ENCODE data around the gene GLT1D1. TPM values are rescaled to one million over a fixed set of nuclear protein-coding genes. Genes with fewer than 3 reads are reported as not detected.
A peak's percentile ranks its signal among the peaks of the same experiment; 100 is the strongest.
"Not testable (repeated sequence)": the region's sequence is repeated elsewhere in the genome, so short reads cannot be mapped to it uniquely, and the experiment has no call there.

The GLT1D1 gene
- 0.44 TPM for total RNA-seq (ENCODE audit: unreplicated experiment)
- long read RNA-seq: 0 reads

DNA sequence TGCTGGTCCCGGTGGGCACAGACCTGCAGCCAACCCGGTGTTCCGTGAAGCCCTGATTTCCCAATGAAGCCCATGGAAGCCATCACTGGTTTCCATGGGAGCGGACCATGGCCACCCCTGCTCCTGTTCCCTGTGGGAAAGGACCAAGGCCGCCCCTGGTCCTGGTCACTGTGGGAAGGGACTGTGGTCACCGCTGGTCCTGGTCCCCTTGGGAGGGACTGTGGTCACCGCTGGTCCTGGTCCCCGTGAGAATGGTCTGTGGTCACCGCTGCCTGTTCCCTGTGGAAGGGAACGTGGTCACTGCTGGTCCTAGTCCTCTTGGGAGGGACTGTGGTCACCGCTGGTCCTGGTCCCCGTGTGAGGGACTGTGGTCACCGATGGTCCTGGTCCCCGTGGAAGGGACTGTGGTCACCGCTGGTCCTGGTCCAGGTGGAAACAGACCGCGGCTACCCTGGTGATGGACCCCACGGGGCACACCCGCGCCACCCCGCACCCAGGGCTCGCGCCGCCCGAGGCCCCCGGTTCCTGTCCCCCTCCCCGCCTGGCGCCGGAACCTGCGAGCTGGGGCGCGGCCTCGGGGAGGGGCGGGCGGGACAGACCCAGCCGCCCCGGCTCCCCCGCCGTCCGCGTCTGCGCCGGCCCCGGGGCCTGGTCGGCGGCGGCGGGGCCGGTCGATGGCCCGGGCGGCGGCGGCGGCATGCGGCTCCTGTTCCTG, at the start of gene GLT1D1:
GLT1D1 (plus strand) TSS at position 594 of the 715 bp plus-strand sequence; CDS start at position 698, 104 bp downstream.
- H3K4me3 Mint-ChIP-seq (ENCODE audit: unreplicated experiment): peak within 1 kb of the TSS; percentile 80
- no peaks in the 10 kb centered on the region for H3K9me3 Mint-ChIP-seq (ENCODE audit: unreplicated experiment)
- peaks cover 13% of the 10 kb centered on the region for H3K27me3 Mint-ChIP-seq (ENCODE audit: unreplicated experiment)
- TF ChIP-seq, protein P1, sequence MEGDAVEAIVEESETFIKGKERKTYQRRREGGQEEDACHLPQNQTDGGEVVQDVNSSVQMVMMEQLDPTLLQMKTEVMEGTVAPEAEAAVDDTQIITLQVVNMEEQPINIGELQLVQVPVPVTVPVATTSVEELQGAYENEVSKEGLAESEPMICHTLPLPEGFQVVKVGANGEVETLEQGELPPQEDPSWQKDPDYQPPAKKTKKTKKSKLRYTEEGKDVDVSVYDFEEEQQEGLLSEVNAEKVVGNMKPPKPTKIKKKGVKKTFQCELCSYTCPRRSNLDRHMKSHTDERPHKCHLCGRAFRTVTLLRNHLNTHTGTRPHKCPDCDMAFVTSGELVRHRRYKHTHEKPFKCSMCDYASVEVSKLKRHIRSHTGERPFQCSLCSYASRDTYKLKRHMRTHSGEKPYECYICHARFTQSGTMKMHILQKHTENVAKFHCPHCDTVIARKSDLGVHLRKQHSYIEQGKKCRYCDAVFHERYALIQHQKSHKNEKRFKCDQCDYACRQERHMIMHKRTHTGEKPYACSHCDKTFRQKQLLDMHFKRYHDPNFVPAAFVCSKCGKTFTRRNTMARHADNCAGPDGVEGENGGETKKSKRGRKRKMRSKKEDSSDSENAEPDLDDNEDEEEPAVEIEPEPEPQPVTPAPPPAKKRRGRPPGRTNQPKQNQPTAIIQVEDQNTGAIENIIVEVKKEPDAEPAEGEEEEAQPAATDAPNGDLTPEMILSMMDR (IDR thresholded peaks at IDR 0.05; ENCODE audit: unreplicated experiment): no peak
- H3K4me1 Mint-ChIP-seq (ENCODE audit: unreplicated experiment): no peaks in the 10 kb centered on the region
- DNase-seq (ENCODE audit: low spot score): no peak
- no peak within 1 kb of the TSS for H3K27ac Mint-ChIP-seq (ENCODE audit: unreplicated experiment)
- no peaks in the 10 kb centered on the region for H3K36me3 Mint-ChIP-seq (ENCODE audit: low read depth, unreplicated experiment)

GRCh38 chr12:128803788-128804187, 49.5 kb upstream of the GLT1D1 start:
- peaks cover 12% of the 10 kb centered on the region for H3K9me3 Mint-ChIP-seq (ENCODE audit: unreplicated experiment)
- TF ChIP-seq, protein P1 (IDR thresholded peaks at IDR 0.05; ENCODE audit: unreplicated experiment): no peak
- peaks cover 2% of the 10 kb centered on the region for H3K27me3 Mint-ChIP-seq (ENCODE audit: unreplicated experiment)
- H3K4me3 Mint-ChIP-seq (ENCODE audit: unreplicated experiment): no peak overlapping the region
- H3K27ac Mint-ChIP-seq (ENCODE audit: unreplicated experiment): no peak overlapping the region
- H3K4me1 Mint-ChIP-seq (ENCODE audit: unreplicated experiment): no peaks in the 10 kb centered on the region
- peaks cover 19% of the 10 kb centered on the region for H3K36me3 Mint-ChIP-seq (ENCODE audit: low read depth, unreplicated experiment)
- DNase-seq (ENCODE audit: low spot score): no peak

- Mint-ChIP-seq H3K4me1 (ENCODE audit: unreplicated experiment) (no peaks in the 10 kb centered on the region), H3K36me3 (ENCODE audit: low read depth, unreplicated experiment) (peaks cover 19% of the 10 kb centered on the region), H3K4me3 (ENCODE audit: unreplicated experiment) (no peak overlapping the region), H3K27me3 (ENCODE audit: unreplicated experiment) (peaks cover 2% of the 10 kb centered on the region), H3K9me3 (ENCODE audit: unreplicated experiment) (peaks cover 12% of the 10 kb centered on the region), H3K27ac (ENCODE audit: unreplicated experiment) (no peak overlapping the region)
- TF ChIP-seq, protein P1 (IDR thresholded peaks at IDR 0.05; ENCODE audit: unreplicated experiment): no peak
- DNase-seq (ENCODE audit: low spot score): no peak
Observed at GRCh38 chr12:128804762-128805161, 48.5 kb upstream of the GLT1D1 start.

GRCh38 chr12:128805406-128805805, 47.9 kb upstream of the GLT1D1 start:
- not testable (repeated sequence) for H3K4me1 Mint-ChIP-seq (ENCODE audit: unreplicated experiment); H3K4me3 Mint-ChIP-seq (ENCODE audit: unreplicated experiment)
- H3K36me3 Mint-ChIP-seq (ENCODE audit: low read depth, unreplicated experiment): peaks cover 13% of the 10 kb centered on the region

GRCh38 chr12:128806573-128806972, 46.7 kb upstream of the GLT1D1 start:
- Mint-ChIP-seq H3K9me3 (ENCODE audit: unreplicated experiment) (peaks cover 18% of the 10 kb centered on the region), H3K27ac (ENCODE audit: unreplicated experiment) (no peak overlapping the region)
- TF ChIP-seq, protein P1 (IDR thresholded peaks at IDR 0.05; ENCODE audit: unreplicated experiment): no peak

More at GRCh38 chr12:128805406-128805805, 47.9 kb upstream of the GLT1D1 start:
- H3K27ac Mint-ChIP-seq (ENCODE audit: unreplicated experiment); H3K27me3 Mint-ChIP-seq (ENCODE audit: unreplicated experiment); DNase-seq (ENCODE audit: low spot score): not testable (repeated sequence)
- H3K9me3 Mint-ChIP-seq (ENCODE audit: unreplicated experiment): peaks cover 12% of the 10 kb centered on the region

More at GRCh38 chr12:128806573-128806972, 46.7 kb upstream of the GLT1D1 start:
- DNase-seq (ENCODE audit: low spot score): no peak
- H3K4me3 Mint-ChIP-seq (ENCODE audit: unreplicated experiment): no peak overlapping the region
- H3K36me3 Mint-ChIP-seq (ENCODE audit: low read depth, unreplicated experiment): peaks cover 10% of the 10 kb centered on the region
- no peaks in the 10 kb centered on the region for H3K4me1 Mint-ChIP-seq (ENCODE audit: unreplicated experiment)
- H3K27me3 Mint-ChIP-seq (ENCODE audit: unreplicated experiment): peaks cover 4% of the 10 kb centered on the region
